Activated CD4-positive, alpha-beta T cell treated with anti-CD3 and anti-CD28 coated beads for 48 hours (primary cell): ENCODE results near the gene DUSP6.

Experiments
- DNase-seq: peaks from one replicate; pipeline ENCODE4 v3.0.0-alpha.2; 2020

The DUSP6 gene

GRCh38 chr12:89328151-89329030 lies 23.9 kb downstream of the DUSP6 start:
- DNase-seq = no peak

- no peak for DNase-seq
Observed at GRCh38 chr12:89327486-89328094, 24.7 kb downstream of the DUSP6 start.

DNA sequence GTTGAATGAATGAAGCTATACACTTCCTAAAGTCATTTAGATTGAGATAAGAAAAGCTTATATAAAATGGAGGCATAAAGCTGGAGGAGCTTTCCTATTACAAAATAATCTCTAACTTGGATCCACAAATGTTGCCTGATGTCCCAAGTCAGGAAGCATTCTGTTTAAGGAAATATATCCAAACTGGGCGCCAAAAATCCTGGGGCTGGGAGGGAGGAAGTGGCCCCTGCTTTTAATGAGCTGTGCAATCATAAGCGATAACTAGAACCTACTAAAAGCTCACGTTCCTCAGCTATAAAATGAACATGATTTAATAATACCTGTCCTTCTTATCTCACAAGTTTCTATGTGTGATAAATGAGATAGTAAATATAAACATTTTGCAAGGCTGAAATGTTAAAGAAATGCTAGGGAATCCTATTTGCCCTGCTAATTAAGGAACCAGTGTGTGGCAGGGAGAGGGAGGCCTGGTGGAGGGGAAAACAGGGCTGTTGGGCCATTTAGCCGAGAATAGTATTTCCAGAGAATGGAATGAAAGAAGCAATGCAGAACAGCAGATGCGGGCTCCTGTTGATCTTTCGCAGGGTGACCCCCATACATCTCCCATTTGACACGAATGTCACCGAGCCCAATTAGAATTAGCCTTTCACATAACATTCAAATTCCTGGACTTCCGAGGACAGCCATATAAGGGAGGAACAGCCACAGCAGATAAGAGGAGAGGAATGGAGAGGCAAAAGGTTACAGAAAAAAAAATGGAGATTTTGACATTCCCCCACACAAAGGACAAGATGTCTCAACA lies 25.9 kb downstream of the DUSP6 start:
- DNase-seq = no peak

DNA sequence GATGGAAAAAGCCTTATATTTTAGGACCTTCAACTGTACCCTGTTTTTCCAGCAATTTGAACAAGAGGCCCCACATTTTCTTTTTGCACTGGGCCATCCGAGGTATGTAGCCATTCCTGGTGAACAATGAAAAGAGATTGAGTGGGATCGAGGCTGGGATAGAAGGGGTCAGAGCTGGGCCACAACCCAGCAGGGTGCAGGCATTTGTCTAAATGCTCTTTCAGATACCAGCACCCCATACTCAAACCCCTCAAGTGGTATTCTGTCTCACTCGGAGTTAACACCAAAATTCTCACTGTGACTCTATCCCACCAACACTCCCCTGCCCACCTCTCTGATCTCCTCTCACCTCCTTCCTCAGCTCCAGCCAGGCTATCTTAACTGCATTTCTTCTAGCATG lies 26.8 kb downstream of the DUSP6 start:
- no peak for DNase-seq

- DNase-seq = no peak
Observed at GRCh38 chr12:89324437-89324836, 27.9 kb downstream of the DUSP6 start.

DNA sequence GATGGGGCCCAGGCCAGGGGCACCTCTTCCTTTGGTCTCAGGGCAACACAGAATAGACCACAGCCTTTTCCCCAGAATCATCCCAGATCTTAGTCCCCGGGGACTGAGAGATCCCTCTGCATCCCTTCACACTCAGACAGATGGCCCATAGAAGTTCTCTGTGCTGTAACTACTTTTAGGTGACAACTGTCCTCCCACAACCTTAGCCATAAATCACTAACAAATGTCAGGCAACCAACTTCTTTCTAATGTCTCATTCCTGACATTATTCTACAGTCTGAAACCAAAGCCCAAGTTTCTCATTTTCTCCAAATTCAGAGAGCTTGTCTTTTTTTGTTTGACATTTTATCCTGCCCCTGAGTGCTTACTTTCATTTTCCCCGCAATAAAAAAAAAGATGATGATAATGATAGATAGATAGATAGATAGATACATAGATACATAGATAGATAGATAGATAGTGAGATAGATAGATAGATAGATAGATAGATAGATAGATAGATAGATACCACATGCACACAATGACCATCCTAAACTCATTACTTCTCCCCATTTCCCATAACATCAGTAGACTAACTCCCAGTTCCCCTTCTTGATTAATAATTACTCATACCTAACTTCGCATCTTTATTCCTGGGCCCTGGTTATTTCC lies 28.6 kb downstream of the DUSP6 start:
- no peak for DNase-seq

GRCh38 chr12:89320735-89321134 lies 31.6 kb downstream of the DUSP6 start:
- no peak for DNase-seq

DNA sequence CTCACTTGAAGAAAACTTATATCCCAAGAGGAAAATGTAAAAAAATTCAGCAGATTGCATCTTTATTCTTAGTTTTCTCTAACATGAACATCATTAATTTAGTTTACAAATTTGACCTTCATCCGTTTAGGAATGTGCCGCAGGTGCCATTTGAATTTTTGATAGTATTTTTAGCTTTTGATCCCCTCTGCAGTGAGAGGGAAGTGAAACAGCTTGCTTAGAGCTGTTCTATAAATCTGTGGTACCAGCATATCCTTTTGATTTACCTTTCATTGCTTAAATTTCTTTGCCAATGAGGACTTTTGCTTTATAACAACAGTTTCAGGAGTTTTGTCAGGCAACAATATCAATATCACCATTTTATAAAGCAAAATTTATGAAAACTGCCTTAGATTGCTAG lies 32.7 kb downstream of the DUSP6 start:
- no peak for DNase-seq

GRCh38 chr12:89319122-89319521 lies 33.2 kb downstream of the DUSP6 start:
- DNase-seq = no peak

DNA sequence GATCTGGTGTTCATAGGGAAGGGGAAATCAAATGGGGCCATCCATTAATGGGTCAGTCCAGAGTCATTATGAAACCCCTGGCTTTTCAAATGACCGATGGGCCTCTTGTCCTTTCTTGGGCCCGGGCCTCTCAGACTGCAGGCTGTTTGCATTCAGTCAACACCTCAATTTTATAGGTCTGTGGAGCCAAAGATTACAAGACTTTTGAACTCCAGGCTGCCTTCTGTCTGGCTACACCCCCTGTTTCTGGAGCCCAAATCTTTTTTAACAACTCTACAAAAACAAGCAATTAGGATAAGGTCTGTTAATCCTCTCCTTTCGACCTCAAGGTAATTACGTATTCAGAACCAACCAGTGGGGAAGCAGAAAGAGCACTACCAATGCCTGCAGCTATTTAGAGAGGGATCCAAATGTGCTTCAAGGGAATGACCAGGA lies 35.6 kb downstream of the DUSP6 start:
- DNase-seq = no peak

GRCh38 chr12:89314060-89314761 lies 38.1 kb downstream of the DUSP6 start:
- DNase-seq = no peak

DNA sequence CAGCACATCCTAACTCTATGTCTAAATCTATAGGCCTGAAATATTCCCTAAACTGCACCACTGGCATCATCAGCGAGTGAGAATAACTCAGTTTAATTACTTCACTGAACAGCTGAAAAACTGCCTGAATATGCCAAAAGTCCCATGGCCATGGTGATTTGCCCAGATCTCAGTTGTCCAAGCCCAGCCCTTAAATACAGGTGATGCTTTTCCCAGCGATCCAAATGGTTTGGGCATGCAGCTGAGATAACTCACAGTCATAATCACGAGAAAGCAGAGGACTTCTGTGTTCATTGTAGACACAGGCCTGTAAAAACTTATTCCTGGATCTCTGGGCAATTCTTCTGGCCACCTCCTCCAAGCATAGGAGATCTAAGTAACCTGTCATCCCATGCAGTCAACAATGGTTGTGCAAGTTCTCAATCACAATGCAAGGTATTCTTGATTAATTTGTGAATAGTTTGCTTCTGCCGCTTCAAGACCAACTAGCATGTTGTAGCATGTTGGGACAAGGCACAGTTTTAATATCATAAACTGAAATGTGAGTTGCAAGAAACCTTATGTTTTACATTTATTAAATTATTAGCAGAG lies 40.5 kb downstream of the DUSP6 start:
- no peak for DNase-seq

DNA sequence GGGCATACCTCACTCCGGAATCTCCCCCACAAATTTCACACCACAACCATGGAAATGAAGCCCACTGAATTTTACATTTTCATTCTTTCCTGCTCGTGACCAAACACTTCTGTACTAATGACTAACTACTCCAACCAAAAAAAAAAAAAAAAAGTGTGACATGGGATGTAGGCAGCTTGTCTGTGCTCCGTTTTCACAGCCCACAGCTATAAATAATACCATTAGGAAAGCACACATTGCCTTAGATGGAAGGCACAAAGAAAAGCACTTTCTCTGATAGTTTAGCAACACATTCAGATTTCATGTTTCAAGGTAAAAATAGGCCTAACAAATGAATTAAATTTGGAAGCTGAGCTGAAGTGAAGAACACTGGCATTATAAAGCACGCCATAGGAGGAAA lies 42.5 kb downstream of the DUSP6 start:
- DNase-seq = no peak

GRCh38 chr12:89309440-89309802 lies 42.9 kb downstream of the DUSP6 start:
- DNase-seq = no peak

DNA sequence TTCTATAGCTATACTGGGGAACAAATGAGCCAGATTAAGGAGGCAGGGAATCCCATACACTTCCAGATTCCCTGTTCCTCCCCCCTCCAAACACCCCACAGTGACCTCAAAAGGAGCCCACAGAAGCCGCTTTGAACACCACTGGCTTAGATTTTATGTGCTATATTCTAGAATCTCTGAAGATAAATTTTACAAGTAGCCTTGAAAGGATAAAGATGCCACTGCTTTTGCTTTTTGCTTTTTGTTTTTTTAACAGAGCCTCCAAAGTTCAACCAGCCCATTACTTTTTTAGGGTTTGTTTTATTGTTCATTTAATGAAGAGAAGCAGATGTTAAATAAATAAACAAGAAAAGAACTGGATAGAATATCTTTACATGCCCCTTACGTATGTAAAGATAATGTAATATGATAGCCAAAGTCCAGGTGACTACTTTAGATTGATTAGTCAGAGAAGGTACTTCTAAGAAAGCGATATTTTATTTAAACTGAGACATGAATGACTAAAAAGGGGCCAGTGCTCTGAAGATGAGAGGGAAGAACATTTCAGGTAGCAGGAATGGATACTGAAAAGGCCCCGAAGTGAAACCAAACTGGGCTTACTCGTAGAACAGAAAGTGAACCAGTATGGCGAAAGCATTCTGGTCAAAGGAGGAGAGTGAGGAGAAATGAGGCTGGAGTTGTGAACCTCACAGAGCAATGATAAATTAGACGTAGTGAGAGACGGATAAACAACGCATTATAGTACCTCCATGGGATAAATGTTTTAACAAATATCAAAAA lies 44.6 kb downstream of the DUSP6 start:
- DNase-seq = peak; percentile 22

DNA sequence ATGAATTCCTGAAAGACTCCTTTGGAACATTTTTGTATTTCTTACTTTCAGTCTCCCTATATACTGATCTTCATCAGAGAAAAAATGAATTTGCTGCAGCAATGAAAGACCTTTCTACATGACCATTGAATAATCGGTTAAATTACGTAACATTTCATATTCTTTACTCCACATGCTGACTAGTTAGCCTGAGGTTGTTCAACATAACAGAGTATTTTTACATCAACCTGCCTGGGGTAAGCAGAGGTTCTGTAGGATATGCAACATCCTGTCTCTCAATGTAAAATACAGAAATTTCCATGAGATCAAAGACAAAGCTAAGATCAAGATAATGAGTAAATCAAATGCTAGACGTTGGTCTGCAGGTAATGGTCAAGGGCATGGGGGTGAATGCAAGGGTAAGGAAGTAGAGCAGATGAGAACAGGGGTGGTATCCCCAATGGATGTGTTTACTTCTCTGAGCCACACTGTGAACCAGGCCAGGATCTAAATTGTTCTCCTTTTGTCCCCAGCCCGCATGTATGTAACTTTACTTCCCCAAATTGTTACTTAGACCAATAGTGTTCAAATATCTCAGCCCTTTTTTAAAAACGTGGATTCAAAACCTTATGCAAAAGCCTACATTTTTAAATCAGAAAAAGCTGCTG lies 45.4 kb downstream of the DUSP6 start:
- DNase-seq = no peak

DNA sequence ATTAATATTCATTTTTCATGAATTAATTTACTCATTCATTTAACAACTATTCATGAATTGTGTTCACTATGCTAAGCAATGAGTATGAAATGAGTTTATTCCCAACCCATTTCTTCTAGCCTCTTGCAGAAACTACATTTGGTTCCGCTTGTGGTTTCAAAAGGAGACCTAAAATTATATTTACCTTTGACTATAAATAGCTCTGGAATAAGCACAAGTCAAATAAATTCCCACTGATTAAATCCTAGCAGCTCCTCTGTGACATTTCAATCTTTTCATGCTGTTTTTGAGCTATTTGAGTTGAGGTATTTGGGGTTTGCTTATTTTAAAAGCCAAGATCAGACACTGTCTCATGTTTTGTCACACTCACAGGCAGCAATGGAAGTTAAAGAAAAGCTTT lies 46.9 kb downstream of the DUSP6 start:
- no peak for DNase-seq

DNA sequence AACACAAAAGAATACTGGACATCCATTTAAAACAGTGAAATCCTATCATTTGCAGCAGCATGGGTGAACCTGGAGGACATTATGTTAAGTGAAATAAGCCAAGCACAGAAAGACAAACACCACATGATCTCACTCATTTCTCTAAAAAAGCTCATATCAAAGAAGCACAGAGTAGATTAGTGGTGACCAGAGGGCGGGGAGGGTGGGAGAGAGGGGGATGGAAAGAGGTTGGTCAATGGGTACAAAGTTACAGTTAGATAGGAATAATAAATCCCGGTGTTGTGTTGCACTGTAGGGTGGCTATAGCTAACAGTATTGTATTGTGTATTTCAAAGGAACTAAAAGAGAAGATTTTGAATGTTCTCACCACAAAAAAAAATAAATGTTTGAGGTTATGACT lies 52.4 kb downstream of the DUSP6 start:
- DNase-seq = no peak

- no peak for DNase-seq
Observed at GRCh38 chr12:89299417-89299816, 52.9 kb downstream of the DUSP6 start.
